GM13977 (cell line): Measurements from ENCODE around the gene TMEM240.

Experiments used
- DNase-seq: peaks from one replicate; pipeline ENCODE4 v3.0.0; 2012; ENCODE audit warnings: low spot score
- CTCF ChIP-seq: IDR thresholded peaks from 2 replicates; pipeline ENCODE4 v1.5.1; 2012; ENCODE audit warnings: mild to moderate bottlenecking, control low read depth; ENCODE audit not compliant: insufficient read depth; ENCODE audit errors: extremely low read depth, missing control alignments
- in situ Hi-C: fragments of 300-500 bp; cut with MboI; formaldehyde crosslinking; loops from one replicate; pipeline ENCODE4 v1.12.0; 2022; ENCODE audit warnings: low sequenced_read_pairs, low pct_unique_long_range_greater_than_20kb, mixed read lengths, inconsistent platforms; ENCODE audit not compliant: unreplicated experiment

Gene TMEM240

GRCh38 chr1:1544544-1544943 lies 4.1 kb upstream of the TMEM240 start:
- in situ Hi-C loops = no loop called here
- DNase-seq = no peak
- TF ChIP-seq CTCF = no peak

- TF ChIP-seq CTCF = no peak
- DNase-seq = no peak
- in situ Hi-C loops = no loop called here
Measured at GRCh38 chr1:1543706-1544099, 3.3 kb upstream of the TMEM240 start.

- TF ChIP-seq CTCF = no peak
- in situ Hi-C loops = no loop called here
- DNase-seq = no peak
Measured at GRCh38 chr1:1542766-1543705, 2.6 kb upstream of the TMEM240 start.

GRCh38 chr1:1541956-1542765 lies 1.7 kb upstream of the TMEM240 start:
- no peak for TF ChIP-seq CTCF
- no peak for DNase-seq
- in situ Hi-C loops = no loop called here

GRCh38 chr1:1540818-1541628 lies 599 bp upstream of the TMEM240 start:
- TF ChIP-seq CTCF = no peak

GRCh38 chr1:1539310-1540089 lies 924 bp downstream of the TMEM240 start:
- in situ Hi-C loops = no loop called here
- TF ChIP-seq CTCF = no peak
- peak; percentile 54 for DNase-seq

More at GRCh38 chr1:1540818-1541628, 599 bp upstream of the TMEM240 start:
- no peak for DNase-seq
- in situ Hi-C loops = no loop called here
